GM11168 (cell line): ENCODE data around the gene ZCCHC12.

Source experiments
- in situ Hi-C: fragments of 300-500 bp; cut with MboI; formaldehyde crosslinking; loops from one replicate; pipeline ENCODE4 v1.12.0; 2022; ENCODE audit warnings: low sequenced_read_pairs; ENCODE audit not compliant: unreplicated experiment

The ZCCHC12 gene

GRCh38 chrX:118864063-118864635 is 40.5 kb downstream of the ZCCHC12 start:
- in situ Hi-C loops: no loop called here

GRCh38 chrX:118865231-118865630 is 41.6 kb downstream of the ZCCHC12 start:
- in situ Hi-C loops: no loop called here

- in situ Hi-C loops: no loop called here
Observed at GRCh38 chrX:118867251-118867650, 43.6 kb downstream of the ZCCHC12 start.

DNA sequence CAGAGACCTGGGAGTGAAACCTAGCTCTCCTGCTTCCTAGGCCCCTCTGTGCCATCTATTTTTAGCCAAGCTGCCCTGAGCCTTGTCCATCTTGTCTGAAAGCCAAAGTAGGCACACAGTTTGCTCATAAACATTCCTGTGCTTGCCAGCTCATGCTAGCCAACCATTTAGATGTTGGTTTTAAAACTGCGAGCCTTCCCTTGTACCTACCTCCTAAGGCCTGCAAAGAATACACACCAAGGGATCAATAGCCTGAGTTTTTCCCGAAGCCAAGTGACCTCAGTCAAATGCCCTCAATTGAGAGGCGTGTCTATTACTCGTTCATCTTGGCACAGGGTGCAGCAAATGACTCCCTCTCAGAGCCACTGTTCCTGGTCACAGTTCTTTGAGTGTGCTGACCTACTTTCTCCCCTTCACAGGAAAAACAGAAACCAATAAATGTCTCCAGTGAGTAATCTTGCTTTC is 48.5 kb downstream of the ZCCHC12 start:
- in situ Hi-C loops: no loop called here
